Superior temporal gyrus (tissue), 1 donor: ENCODE measurements around the gene RNU2-63P.
"Not testable (repeated sequence)": the region's sequence is repeated elsewhere in the genome, so short reads cannot be mapped to it uniquely, and the experiment has no call there.

Source experiments
- DNase-seq: peaks from one replicate; pipeline ENCODE4 v3.0.0-alpha.2; 2016; ENCODE audit errors: extremely low spot score

Gene RNU2-63P

GRCh38 chr2:88016086-88016959, at the start of gene RNU2-63P:
RNU2-63P (minus strand) TSS chr2:88016547.
- DNase-seq = peak; percentile 80

GRCh38 chr2:88061295-88061694, 44.9 kb upstream of the RNU2-63P start:
- DNase-seq = no peak

DNA sequence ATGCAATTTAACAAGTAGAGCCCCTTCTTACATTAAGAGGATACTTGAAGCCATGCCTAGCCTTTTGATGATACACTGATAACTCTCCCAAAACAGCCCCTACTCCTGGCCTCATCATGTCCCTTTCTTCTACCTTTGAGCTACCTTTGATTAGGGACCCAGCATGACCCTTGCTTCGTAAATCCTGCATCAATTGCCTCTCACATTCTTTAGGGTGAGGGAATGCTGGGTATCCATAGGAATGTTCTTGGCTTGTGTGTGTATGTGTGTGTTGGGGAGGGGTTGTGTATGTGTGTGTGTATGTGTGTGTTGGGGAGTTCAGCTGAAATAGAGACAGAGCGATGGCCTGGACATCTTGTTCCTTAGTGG, 44.5 kb upstream of the RNU2-63P start:
- no peak for DNase-seq

DNA sequence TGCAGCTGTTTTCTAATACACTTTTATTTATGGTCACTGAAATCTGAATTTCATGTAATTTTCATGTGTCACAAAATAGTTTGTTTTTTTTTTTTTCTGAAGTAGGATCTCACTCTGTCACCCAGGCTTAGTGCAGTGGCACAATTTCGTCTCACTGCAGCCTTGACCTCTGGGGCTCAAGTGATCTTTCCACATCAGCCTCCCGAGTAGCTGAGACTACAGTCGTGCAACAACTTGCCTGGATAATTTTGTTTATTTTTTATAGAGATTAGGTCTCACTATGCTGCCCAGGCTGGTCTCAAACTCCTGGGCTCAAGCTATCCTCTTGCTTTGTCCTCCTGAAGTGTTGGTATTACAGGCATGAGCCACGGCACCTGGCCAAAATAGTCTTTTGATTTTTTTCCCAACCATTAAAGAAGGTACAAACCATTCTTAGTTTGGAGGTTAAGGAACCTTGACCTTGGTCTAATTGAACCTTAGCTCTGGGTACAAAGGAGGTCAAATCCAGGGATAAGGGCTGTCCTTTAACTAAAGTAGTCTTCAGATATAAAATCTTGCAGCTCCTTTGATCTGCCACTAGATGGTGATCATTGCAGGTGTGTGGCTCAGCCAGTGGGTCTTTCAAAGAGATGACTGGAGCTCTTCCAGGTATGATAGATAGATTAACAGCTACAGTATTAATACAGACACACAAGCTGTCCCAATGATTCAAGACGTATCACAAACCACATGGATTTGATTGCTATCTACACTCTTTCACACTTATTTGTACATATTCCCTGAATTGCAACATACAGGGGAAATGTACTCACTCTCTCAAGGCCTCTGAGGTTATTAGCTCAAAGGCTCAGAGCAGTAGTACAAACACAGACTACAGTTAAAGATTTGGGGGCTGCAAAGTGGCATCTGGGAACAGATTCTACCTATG, 43.9 kb upstream of the RNU2-63P start:
- DNase-seq = peak; percentile 91

DNA sequence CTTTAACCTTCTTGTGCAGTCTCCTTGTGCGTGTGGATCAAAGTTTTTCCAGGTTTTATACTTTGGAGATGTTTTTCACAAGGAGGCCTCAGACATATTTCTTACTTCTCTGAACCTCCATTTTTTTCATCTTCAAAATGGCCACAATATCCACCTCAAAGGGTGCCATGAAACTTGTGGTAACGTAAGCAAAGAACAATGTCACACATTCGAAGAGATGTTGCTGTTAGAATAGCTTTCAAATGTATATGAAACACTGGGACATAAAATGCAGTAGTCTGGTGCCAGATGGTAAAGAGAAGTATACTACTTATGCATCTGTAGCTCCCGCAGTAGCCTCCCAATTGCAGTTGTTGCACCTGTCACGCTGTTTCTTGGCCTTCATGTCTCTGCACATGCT, 41.8 kb upstream of the RNU2-63P start:
- DNase-seq = no peak

GRCh38 chr2:88057437-88057844, 41.1 kb upstream of the RNU2-63P start:
- DNase-seq = no peak

GRCh38 chr2:88055371-88056128, 39.2 kb upstream of the RNU2-63P start, which contains the start of gene KRCC1:
KRCC1 (minus strand) TSS chr2:88055783; CDS start chr2:88028563, 27,220 bp downstream.
- DNase-seq = peak; percentile 98

DNA sequence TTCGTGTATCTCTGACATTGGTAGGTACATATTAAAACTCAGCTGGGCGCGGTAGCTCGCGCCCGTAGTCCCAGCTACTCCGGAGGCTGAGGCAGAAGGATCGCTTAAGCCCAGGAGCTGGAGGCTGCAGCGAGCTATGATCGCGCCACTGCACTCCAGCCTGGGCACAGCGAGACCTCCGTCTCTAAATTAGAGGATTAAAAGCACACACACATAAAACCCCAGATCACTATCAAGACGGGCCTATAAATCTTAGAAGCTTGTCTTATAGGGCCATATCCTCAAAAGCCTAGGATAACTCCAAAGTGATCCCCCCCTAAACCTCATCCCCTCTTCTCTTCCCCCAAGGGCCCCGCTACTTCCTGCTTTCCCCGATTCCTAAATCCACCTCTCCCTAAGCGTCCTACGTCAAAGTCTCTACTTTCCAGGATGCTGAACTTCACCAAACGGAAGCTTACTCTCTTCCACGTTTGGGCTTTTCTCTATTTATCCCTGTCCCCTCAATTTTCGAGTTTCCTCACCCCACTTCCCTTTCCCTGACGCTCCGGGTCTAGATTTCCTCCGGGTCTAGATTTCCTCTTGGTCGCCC, 38.5 kb upstream of the RNU2-63P start:
- DNase-seq = no peak

- DNase-seq = no peak
Observed at GRCh38 chr2:88053934-88054781, 37.8 kb upstream of the RNU2-63P start.

- DNase-seq = no peak
Observed at GRCh38 chr2:88053296-88053695, 36.9 kb upstream of the RNU2-63P start.

DNA sequence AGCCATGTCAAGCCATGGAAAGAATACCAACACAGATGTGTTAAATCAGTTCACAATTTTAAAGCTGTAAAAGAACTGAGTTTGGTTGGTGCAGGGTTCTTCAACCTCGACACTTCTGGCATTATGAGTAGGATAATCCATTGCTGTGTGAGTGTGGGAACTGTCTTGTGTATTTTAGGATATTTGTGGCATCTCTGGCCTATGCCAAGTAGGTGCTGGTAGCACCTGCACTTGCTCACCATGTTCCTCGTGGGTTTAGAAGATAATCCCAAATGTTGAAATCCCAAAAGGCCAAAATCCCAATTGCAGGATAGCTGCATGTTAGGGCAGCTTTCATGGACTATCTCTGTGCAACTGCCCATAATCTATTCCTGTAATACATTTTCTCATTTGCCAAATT, 35.4 kb upstream of the RNU2-63P start:
- no peak for DNase-seq

DNA sequence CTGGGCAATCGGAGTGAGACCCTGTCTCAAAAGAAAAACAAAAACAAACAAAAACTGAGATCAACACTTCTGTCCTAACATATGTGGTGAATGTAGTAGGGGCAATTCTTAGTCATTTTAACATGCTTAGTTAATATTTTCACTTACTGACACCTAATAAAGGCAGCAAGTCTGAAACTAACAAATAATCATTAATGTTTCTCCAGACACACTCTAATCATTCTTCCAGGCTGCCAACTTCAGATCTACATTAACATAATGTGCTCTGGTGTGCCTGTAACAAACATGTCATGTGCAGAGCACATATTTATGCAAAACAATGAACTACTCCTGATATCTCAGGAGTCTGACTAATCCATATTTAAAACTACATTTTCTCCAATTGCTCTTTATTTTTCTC, 33.3 kb upstream of the RNU2-63P start:
- DNase-seq = no peak

DNA sequence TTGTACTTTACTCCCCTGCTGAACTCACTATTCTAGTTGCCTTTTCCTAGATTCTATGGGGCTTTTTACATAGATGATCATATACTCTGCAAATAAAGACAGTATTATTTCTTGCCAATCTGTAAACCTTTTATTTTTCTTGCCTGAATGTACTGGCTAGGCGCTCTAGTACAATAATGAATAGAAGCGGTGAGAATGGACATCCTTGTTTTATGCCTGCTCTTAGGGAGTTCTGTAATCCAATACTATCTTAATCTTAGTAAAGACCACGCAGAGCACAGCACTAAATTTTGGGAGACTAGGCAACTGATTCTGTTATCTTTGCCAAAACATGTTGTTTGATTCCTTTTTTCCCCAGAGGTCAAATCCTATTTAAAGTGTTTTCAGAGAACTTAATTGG, 32.2 kb upstream of the RNU2-63P start:
- DNase-seq = no peak

DNA sequence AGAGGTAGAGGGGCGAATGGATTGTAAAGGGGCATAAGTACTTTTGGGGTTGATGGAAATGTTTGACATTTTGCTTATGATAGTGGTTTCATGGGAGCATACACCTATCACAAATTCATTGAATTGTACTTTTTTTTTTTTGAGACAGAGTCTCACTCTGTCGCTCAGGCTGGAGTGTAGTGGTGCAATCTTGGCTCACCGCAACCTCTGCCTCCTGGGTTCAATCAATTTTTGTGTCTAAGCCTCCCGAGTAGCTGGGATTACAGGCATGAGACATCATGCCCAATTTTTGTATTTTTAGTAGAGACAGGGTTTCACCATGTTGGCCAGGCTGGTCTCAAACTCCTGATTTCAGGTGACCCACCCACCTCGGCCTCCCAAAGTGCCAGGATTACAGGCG, 29.2 kb upstream of the RNU2-63P start:
- DNase-seq = not testable (repeated sequence)

DNA sequence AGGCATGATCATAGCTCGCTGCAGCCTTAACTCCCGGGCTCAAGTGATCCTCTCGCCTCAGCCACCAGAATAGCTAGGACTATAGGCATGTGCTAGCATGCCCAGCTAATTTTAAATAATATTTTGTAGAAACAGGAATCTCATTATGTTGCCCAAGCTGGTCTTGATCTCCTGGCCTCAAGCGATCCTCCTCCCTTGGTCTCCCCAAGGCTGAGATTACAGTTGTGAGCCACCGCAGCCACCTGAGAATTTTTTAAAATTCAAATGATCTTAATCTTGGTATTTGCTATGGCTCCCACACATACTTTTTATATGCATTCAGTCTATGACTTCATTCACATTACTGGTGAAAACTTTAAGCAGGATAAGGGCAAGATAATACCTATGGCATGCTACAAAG, 26.1 kb upstream of the RNU2-63P start:
- no peak for DNase-seq

GRCh38 chr2:88038263-88039105, 22.1 kb upstream of the RNU2-63P start:
- no peak for DNase-seq

DNA sequence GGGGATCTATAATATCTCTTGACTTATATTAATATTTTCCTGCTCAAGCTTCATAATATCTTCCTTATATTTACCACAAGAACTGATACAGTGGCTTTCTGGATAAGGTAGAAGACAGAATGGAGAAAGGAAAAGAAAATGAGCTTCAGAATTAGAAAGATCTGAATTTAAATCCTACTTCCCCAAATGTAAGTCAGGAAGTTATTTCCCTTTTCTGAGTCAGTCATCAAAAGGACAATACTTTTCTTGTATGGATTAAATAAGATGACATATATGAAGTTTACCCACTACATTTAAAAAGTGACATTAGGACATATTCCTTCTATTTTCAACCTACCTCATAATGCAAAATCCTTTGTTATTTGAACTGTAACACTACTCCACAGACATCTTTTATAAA, 20.3 kb upstream of the RNU2-63P start:
- DNase-seq = no peak

GRCh38 chr2:88036182-88036581, 19.8 kb upstream of the RNU2-63P start:
- DNase-seq = no peak

DNA sequence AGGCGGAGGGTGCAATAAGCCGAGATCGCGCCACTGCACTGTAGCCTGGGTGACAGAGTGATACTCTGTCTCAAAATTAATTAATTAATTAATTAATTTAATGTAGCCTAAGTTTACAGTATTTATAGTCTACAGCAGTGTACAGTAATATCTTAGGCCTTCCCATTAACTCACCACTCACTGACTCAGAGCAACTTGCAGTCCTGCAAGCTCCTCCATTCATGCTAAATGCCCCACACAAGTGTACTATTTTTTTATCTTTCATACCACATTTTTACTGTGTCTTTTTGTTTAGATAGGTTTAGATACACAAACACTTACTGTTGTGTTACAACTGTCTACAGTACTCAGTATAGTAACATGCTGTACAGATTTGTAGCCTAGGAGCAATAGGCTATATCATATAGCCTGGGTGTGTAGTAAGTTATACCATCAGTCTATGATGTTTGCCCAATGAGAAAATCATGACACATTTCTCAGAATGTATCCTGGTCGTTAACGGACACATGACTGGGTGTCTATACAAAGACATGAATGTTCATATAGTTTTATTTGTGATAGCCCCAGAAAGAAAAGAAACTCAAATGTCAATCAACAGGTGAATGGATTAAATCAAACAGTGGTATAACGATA, 15.8 kb upstream of the RNU2-63P start:
- no peak for DNase-seq
